IPS DF 4.7 (cell line): ENCODE data around the gene COL6A1.

Source experiments
- DNase-seq: peaks from one replicate; pipeline ENCODE4 v3.0.0-alpha.2; 2013; ENCODE audit warnings: low spot score; ENCODE audit errors: extremely low read depth

The COL6A1 gene

DNA sequence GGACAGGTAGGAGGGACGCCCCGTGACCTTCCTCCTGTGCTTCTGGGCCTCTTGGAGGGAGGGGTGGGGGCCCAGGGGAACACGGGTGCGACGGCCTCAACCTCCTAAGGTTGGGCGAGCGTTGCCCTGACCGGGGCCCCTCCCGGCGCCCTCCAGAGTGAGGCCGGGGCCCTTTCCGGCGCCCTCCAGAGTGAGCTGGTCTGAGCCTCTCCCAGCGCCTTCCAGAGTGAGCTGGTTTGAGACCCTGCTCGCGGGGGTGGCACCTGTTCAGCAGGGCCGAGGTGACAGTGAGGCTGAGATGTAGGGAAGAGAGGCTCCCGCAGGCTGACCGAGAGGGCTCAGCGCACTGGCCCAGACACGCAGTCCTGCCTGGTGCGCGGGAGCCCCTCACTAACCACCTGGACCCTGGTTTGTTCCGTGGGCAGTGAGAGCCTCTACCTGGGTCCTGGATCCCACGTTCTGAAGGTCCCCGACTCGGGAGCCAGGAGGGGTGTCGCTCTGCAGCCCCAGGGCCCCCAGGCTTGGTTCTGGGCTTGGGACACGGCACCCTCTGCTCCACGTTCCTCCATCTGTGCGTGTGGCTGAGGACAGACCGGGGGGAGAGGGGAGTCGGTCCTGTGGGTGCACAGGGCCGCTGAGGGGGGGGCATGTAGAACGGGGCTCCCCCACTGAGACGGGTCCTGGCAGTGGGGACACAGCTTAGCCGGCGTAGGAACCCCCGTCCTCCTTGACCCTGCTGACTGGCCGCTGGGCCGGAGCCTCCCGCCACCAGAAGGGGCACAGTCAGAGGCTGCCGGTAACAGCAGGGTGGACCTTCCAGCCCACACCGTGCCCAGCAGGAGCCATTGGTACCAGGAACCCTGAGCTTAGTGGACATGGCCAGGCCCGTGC, 1.4 kb downstream of the COL6A1 start:
- no peak for DNase-seq

DNA sequence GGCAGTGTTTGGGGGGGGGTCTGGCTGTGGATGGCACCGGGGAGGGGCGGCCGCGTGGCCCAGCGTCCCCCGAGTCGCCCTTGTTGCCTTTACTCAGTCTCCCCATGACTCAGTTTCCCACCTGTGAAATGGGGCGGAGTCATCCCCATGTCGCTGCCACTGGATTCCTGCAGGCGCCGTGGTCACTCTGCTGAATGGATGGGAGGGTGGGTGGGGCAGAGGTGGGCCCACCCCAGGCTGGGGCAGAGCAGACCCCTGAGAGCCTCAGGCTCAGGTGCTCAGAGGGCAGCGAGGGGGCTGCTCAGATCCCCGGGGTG, 2.0 kb downstream of the COL6A1 start:
- DNase-seq, result no peak

DNA sequence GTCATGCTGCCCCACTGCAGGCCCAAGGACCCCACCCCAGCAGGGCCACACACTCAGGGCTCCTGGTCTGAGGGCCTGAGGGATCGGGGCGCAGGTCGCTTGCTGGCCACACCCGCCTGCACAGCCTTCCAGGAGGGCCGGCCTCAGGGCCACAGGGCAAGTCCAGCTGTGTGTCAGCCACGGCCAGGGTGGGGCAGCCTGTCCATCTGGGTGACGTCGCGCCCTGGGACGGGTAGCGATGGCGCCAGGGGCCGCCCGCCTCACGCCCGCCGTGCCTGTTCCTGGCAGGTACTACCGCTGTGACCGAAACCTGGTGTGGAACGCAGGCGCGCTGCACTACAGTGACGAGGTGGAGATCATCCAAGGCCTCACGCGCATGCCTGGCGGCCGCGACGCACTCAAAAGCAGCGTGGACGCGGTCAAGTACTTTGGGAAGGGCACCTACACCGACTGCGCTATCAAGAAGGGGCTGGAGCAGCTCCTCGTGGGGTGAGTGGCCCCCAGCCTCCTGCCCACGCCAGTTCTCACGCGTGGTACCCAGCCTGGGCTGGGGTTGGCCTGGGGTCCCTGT, 2.5 kb downstream of the COL6A1 start:
- no peak for DNase-seq

DNA sequence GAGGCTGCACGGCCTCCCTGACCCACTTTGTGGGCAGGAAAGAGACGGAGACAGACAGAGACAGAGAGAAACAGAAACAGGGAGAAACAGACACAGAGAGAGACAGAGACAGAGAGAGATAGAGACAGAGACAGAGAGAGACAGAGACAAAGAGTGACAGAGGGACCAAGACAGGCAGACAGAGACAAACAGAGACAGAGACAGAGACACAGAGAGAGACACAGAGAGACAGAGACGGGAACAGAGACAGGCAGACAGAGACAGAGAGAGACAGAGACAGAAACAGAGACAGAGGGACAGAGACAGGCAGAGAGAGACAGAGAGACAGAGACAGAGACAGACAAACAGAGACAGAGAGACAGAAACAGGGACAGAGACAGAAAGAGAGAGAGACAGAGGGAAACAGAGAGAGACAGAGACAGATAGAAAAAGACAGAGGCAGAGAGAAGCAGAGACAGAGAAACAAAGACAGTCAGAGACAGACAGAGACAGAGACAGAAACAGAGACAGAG, 3.1 kb downstream of the COL6A1 start:
- no peak for DNase-seq

DNA sequence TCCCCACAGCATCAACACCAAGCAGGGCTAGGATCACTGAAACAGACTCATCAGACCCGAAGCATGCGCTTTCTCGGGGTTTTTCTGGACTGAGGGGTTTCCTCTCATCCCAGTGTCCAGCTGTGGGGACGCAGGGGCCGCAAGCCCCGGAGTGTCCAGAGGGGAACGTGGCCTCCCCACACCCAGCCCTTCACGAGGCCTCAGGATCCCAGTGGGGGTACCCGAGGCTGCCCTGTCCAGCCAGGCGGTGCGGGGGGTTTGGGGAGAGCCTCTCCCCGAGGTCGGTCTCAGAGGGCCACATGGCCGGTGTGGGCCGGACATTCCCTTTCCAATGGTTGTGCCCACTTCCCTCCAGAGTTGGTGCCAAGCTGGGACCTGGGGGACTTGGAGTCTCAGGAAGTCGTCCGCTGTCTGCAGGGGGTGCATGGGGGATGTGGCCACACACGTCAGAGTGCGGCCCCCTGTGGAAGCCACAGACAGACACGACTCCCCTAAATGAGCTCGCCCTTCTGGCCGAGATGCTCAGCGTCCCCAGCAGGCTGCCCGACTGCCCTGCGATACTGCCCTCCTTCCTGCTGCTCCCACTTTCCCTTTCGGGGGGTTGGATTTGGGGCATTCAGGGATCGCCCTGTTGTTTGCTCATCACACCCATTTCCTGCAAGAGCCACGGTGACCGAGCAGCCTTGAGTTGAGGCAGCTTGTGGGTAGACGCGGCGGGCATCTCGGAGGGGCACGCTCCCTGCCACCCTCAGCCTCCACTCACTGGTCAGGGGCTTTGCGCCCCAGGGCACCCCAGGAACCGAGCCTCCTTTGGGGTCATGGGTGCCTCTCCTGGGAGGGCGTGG, 4.1 kb downstream of the COL6A1 start:
- no peak for DNase-seq

DNA sequence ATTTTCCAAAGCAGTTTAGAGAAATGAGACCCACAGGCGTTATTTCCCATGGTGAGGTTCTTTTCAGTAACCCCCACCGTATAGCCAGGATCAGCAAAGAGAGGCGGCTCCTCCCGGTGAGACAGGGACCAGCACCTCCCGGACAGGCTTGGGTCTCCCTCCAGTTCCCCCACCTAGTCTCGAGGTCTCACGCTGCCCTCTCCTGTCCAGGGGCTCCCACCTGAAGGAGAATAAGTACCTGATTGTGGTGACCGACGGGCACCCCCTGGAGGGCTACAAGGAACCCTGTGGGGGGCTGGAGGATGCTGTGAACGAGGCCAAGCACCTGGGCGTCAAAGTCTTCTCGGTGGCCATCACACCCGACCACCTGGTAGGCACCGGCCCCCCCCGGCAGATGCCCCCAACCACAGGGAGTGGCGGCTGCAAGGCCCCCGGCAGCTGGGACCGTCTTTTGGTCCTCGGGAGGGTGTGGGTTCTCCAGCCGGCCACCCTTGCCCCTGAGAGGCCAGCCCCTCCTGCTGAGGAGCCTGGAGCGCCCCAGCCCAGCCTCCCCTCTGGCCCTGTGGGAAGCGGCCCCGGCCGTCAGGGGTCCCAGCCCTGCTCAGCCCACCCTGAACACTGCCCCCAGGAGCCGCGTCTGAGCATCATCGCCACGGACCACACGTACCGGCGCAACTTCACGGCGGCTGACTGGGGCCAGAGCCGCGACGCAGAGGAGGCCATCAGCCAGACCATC, 4.9 kb downstream of the COL6A1 start:
- DNase-seq, result no peak

DNA sequence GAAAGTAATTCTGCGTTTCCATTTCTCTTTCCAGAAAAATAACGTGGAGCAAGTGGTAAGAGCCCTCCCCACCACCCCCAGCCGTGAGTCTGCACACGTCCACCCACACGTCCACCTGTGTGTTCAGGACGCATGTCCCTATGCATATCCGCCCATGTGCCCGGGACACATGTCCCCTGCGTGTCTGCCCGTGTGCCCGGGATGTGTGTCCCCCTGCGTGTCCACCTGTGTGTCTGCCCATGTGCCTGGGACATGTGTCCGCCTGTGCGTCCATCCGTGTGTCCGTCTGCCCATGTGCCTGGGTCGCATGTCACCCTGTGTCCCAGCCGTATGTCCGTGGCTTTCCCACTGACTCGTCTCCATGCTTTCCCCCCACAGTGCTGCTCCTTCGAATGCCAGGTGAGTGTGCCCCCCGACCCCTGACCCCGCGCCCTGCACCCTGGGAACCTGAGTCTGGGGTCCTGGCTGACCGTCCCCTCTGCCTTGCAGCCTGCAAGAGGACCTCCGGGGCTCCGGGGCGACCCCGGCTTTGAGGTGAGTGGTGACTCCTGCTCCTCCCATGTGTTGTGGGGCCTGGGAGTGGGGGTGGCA, 5.6 kb downstream of the COL6A1 start:
- no peak for DNase-seq

DNA sequence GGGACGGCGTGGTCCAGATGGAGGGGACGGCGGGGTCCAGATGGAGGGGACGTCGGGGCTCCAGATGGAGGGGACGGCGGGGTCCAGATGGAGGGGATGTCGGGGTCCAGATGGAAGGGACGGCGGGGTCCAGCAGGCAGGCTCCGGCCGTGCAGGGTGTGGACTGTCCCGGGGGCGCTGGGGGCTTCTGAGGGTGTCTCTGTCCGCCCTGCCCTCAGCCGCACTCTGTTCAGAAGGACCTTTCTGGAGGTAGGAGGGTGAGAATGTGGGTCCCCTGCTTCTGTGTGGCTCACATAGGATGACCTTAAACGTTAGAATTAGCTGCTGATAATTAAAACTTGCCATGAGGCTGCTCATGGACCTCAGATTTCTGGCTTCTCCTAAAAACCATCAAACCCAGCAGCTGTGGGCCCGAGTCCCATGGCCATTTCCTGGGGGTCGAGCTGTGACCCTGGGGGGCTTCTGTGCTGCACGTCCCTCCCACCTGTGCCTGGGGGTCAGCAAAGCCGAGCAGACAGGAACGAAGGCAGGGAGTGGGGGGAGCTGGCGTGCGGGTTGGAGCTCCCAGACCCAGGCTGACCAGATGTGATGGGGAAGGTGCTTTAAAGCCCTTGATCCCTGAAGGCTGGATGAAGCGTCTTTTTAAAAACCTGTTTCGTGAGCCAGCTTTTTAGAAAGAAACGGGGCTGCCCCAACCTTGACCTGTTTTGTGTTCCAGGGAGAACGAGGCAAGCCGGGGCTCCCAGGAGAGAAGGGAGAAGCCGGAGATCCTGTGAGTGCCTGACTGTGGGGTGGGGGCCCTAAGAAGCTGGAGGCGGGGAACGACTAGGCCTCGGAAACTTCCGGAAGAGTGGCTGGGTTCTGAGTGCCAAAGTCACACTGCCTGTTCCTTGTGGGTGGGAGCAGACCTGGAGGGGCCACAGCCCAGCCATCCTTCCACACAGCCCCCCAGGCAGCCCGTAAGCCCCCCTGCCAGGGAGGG, 7.1 kb downstream of the COL6A1 start:
- no peak for DNase-seq

DNA sequence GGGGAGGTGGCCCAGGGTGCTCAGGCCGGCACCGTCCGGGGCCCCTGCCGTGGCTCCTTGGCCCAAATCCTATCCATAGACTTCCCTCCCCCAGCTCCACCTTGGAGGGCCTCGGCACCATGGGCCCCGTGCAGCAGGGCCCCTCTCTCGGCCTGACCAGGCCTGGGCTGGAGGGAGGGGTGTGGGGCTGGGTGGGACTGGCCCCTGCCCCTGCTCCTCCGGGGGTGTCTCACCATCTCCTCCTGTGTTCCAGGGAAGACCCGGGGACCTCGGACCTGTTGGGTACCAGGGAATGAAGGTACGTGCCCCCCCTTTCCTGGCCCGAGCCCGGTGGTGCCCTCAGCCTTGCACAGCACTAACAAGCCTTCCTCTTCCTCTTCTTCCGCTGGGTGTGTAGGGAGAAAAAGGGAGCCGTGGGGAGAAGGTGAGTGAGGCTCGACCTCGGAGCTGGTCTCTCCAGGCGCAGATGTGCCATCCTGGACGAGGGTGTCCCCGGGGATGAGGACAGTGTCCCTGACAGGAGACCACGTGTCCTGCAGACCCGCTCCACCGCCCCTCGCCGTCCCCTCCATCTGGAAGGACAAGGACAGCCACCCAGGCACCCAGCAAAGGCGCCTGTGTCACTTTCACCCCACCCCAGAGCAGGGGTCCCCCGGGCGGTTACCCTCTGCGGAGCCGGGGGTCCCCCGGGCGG, 7.9 kb downstream of the COL6A1 start:
- no peak for DNase-seq

DNA sequence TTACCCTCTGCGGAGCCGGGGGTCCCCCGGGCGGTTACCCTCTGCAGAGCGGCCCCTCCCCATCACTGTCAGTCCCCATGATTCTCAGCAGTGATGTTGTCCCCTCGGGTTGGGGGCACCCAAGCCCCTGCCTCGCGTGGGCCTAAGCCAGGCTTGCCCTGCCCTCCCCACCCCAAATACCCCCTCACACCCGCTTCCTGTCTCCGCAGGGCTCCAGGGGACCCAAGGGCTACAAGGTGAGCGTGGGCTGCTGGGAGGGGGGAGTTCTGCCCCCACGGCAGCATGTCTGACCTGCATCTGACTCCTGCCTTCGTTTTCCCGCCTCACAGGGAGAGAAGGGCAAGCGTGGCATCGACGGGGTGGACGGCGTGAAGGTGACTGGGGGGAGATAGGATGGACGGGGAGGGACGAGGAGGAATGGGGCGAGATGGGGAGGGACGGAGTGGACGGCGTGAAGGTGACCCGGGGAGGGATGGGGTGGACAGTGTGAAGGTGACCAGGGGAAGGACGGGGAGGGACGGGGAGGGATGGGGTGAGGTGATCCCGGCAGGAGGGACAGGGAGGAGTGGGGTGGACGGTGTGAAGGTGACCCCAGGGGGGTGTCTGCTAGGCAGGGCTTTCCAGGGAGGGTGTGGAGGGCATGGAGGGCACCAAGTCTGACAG, 8.6 kb downstream of the COL6A1 start:
- DNase-seq, result no peak

DNA sequence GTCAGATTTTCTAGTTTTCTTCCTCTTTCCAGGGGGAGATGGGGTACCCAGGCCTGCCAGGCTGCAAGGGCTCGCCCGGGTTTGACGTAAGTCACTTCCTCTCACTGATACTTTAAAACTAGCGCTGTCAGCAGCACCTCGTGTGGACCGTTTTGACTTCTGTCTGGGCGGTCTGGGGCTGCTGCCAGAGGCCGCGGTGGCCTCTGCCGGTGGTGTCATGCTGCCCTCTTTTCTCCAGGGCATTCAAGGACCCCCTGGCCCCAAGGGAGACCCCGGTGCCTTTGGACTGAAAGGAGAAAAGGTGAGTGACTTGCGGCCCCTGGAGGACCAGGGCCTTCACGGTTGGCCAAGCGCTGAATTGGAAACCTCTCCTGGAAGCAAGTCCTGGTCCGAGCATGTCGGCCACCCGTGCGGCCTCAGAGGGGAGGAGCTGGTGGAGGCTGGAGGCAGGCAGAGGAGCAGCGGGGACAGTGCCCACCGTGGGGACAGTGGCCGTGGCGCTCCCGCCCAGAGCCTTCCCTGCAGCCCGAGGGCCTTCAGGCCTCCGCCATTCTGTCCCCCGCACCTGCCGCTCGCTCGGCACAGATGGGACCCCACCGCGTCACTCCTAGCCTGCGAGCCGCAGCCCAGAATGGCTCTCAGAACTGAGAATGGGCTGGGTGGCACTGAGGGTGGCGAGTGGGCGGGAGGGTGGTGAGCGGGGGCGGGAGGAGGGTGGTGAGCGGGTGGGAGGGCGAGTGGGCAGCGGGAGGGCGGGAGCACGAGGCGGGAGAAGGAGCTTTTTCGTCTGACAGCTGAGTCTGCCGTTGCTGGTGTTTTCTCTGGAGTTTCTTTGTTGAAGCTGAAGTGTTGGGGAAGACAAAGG, 9.4 kb downstream of the COL6A1 start:
- no peak for DNase-seq

DNA sequence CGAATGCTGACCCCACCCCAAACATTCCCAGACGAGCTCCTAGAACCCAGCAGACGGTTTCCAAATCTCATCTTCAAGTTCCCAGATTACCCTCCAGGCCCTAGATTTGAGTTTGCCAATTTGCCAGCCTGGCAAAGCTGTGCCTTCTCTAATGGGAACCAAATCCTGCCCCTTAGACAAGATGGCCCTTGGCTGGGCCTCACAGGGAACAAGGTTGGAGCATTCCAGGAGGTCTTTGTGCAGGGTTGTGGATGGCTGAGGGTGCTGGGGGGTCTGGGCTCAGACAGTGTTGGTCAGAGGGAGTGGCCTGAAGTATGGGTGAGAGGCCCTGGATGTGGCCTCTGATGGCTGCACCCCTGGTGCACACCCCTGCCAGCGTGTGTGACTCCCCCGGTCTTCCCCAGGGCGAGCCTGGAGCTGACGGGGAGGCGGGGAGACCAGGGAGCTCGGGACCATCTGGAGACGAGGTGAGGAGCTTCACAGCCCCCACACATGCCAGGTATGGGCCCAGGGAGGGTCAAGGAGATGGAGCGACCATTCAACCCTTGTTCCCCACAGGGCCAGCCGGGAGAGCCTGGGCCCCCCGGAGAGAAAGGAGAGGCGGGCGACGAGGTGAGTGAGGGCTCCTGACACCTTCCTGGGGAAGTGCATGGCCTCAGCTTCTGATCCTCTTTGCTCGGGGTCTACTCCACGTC, 10.2 kb downstream of the COL6A1 start:
- no peak for DNase-seq

DNA sequence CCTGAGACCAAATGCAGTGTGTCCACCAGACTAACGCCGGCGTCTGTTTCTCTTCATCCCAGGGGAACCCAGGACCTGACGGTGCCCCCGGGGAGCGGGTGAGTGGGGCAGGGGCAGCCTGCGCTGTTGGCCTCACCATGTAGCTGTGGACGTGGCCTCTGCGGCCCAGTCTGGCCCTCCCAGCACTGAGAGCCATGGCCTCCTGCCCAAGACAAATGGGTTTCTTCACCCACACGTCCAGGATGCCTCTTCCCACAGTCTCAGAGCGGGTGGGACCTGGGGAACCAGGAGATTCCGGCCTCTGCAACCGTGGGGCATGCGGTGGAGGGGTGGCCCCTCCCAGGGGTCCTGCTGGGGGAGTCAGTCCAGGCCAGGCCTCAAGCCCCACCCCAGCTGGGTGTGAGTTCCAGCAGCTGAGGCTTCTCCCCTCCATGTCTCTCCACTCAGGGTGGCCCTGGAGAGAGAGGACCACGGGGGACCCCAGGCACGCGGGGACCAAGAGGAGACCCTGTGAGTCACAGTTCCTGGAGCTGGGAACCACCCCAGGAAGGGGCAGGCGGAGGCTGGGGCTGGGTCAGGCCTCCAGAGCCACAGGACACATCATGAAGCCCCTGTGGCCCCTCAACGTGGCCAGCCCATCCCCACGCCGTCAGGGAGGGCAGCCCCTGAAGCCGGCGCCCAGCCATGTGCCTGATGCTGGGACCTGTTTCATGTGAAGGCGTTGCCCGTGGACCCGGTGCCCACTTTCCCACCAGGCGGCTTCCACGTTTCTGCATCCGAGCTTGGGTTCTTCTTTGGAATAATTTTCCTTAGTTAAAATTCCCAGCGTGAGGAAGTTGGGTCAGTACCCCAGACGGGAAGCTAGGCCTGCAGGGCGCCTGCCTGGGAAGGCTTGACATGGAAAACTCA, 11.0 kb downstream of the COL6A1 start:
- DNase-seq, result no peak

DNA sequence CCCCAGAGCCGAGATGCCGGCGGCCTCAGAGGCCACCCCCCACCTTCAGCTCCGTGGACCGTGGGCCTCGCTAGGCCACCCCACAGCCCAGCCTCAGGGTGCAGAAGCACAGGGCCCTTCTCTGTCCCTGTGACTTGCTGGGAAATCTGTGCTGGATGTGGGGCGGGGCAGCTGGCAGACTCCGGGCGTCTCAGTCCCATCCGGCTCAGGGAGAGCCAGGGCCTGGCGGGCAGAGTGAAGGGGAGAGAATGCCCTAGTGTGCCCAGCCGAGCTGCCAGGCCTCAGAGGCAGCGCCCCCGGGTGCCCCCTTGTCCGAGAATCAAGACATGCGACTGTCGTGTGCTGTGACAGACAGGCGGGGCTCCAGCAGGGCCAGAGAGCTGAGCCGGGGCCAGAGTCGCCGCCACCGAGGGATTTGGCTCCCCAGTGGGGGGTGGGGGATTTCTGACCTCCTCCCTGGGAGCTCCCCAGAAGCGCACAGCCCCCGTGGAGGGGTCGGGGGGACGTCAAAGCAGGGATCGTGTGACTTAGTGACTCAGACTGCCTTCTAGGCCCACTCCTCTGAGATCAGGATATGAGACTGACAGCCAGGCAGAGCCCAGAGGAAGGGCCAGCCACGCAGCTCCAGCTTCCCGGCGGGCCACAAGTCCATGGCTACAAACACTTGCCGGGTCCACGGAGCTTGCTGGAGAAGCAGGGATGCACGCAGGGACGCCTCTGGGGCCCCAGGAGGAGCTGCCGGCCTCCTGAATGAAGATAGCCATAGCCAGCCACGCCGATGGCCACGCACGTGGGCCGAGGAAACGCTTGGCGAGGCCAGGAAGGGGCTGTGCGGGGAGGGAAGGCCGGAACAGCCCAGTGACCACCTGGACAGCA, 11.9 kb downstream of the COL6A1 start:
- DNase-seq, result no peak

DNA sequence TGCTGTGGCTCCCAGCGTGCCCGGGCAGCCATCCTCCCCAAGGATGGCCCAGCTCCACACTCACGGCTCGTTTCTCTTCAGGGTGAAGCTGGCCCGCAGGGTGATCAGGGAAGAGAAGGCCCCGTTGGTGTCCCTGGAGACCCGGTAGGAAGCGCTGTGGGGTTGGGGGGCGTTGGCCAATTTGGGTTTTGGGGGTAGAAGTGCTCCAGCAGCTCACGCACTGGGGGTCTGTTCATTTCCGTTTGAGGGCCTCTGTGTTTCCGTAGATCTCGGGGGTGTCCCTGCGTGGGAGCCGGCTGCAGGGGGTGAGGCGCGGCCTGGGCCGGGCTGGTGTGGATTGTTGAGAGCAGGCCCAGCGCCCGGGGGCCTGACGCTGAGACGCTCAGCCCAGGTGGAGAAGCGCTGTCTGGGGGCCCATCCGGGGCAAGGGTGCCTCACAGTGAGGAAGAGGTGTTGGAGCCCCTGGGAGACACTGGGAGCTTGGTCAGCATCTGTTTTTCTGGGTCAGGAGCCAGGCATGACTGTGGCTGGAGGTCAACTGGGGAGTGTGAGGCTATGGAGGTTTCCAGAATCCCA, 12.6 kb downstream of the COL6A1 start:
- DNase-seq, result no peak
